Uterus (tissue), 4 donors: ENCODE results near the gene RAD51B. TPM values are rescaled to one million over a fixed set of nuclear protein-coding genes. Genes with fewer than 3 reads are reported as not detected.
A peak's percentile ranks its signal among the peaks of the same experiment; 100 is the strongest.
"Not testable (repeated sequence)": the region's sequence is repeated elsewhere in the genome, so short reads cannot be mapped to it uniquely, and the experiment has no call there.

Experiments
- DNase-seq, 2 donors: peaks; one replicate each; pipeline ENCODE4 v3.0.0-alpha.2; 2019 to 2020
- H3K27ac ChIP-seq, 2 donors: fragments of 200-600 bp; sonication (generic); 1 replicate in 1 of 2; 2 replicates in 1 of 2; pipeline ENCODE4 v1.5.1; 2016 to 2018
- H3K27me3 ChIP-seq, 2 donors: fragments of 200-600 bp; sonication (generic); one replicate each; pipeline ENCODE4 v1.5.1; 2018 to 2019; ENCODE audit warnings: control low read depth in 1 of 2
- H3K36me3 ChIP-seq, 2 donors: fragments of 200-600 bp; sonication (generic); one replicate each; pipeline ENCODE4 v1.5.1; 2019; ENCODE audit warnings: control low read depth in 1 of 2
- H3K4me1 ChIP-seq, 2 donors: fragments of 200-600 bp; sonication (generic); one replicate each; pipeline ENCODE4 v1.5.1; 2018 to 2019; ENCODE audit warnings: control low read depth in 1 of 2
- H3K4me3 ChIP-seq, 2 donors: fragments of 200-600 bp; sonication (generic); 1 replicate in 1 of 2; 2 replicates in 1 of 2; pipeline ENCODE4 v1.5.1; 2018 to 2019; ENCODE audit warnings: mild to moderate bottlenecking in 1 of 2
- H3K9me3 ChIP-seq, 2 donors: fragments of 200-600 bp; sonication (generic); one replicate each; pipeline ENCODE4 v1.5.1; 2019; ENCODE audit warnings: control low read depth in 1 of 2
- POLR2A ChIP-seq, 2 donors: fragments of 450-650 bp; IDR thresholded peaks; one replicate each; pipeline ENCODE4 v1.6.1; 2016; ENCODE audit warnings: antibody characterized with exemption in 2 of 2, mild to moderate bottlenecking in 1 of 2, moderate library complexity in 1 of 2
- intact Hi-C: fragments of 100-400 bp; cut with DNase I; formaldehyde crosslinking; loops from one replicate; pipeline ENCODE4 v1.15.1; 2023; ENCODE audit warnings: low total_unique reads
- total RNA-seq, 4 donors: library from RNA; depleted of rRNA in 3 of 4; stranded (reverse); fragments of >200 nt in 3 of 4; gene quantifications; one replicate each; pipeline versions ENCODE4 v1.1.0 to v1.2.4, GENCODE V29; 2014 to 2023
- TF ChIP-seq, protein P1 (sequence below), 4 experiments: fragments of 200-600 bp in 2 of 4; fragments of 450-650 bp in 2 of 4; sonication (generic) in 2 of 4; IDR thresholded peaks; one replicate each; pipeline ENCODE4 v1.5.1; 2016 to 2019; ENCODE audit warnings: antibody characterized with exemption in 4 of 4, mild to moderate bottlenecking in 2 of 4, moderate library complexity in 1 of 4
- donor health status: DM: yes; HTN: yes; CAD: no.

The RAD51B gene
- total RNA-seq, 4 donors from 2014 or later, result 29.5 to 100.0 (median 70.3) TPM

DNA sequence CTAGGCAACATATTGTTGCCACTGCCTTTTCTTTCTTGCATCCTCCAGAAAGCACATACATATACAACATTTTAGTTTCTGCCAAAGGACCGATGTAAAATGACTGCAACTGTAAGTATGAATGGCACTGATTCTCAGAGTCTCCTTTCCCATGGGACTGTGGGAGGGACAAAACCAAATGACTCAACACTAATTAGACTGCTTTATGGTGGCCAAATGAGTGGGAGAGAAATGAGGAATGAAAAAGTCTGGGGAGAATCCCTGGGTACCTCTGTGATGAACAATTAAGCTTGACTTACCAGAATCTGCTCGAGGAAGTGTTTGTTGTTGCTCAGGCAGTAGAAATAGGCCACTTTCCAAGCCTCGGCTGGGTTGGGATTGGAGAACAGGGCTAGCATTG lies 13.3 kb upstream of the RAD51B start:
- intact Hi-C loops, result no loop called here
- no peak for TF ChIP-seq POLR2A (IDR thresholded peaks at IDR 0.05)
- TF ChIP-seq, protein P1, sequence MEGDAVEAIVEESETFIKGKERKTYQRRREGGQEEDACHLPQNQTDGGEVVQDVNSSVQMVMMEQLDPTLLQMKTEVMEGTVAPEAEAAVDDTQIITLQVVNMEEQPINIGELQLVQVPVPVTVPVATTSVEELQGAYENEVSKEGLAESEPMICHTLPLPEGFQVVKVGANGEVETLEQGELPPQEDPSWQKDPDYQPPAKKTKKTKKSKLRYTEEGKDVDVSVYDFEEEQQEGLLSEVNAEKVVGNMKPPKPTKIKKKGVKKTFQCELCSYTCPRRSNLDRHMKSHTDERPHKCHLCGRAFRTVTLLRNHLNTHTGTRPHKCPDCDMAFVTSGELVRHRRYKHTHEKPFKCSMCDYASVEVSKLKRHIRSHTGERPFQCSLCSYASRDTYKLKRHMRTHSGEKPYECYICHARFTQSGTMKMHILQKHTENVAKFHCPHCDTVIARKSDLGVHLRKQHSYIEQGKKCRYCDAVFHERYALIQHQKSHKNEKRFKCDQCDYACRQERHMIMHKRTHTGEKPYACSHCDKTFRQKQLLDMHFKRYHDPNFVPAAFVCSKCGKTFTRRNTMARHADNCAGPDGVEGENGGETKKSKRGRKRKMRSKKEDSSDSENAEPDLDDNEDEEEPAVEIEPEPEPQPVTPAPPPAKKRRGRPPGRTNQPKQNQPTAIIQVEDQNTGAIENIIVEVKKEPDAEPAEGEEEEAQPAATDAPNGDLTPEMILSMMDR (IDR thresholded peaks at IDR 0.05), result no peak
- no peaks in the 10 kb centered on the region for H3K27me3 ChIP-seq
- no peak for DNase-seq
- H3K4me3 ChIP-seq, result no peak overlapping the region
- H3K36me3 ChIP-seq, result no peaks in the 10 kb centered on the region
- H3K4me1 ChIP-seq, result no peaks in the 10 kb centered on the region
- no peaks in the 10 kb centered on the region for H3K9me3 ChIP-seq
- H3K27ac ChIP-seq, result no peak overlapping the region

DNA sequence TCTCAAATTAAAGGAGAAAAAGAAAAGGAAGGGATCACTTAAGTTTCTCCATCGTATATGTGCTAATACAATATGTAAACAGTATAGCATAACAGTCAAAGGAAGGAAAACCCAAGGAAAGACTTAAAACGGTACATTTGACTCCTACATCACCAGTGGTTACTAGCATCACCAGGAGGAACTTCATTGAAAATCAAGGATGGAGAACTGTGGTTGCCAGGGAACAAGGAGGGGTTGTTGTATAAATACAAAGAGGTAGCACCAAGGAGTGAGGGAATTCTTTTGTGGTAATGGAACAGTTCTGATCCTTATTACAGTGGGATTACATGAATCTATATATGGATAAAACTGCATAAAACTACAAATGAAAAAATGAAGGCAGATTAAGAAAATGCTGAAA lies 4.8 kb upstream of the RAD51B start:
- Histone ChIP-seq H3K4me3 (no peak overlapping the region), H3K9me3 (no peaks in the 10 kb centered on the region), H3K4me1 (peaks cover 0 to 6% of the 10 kb centered on the region in 2 donors), H3K27me3 (no peaks in the 10 kb centered on the region), H3K36me3 (no peaks in the 10 kb centered on the region), H3K27ac (no peak overlapping the region)
- no peak for DNase-seq
- intact Hi-C loops, result no loop called here
- TF ChIP-seq, protein P1 (IDR thresholded peaks at IDR 0.05), result no peak
- TF ChIP-seq POLR2A (IDR thresholded peaks at IDR 0.05), result no peak

GRCh38 chr14:67815573-67816225 lies 3.9 kb upstream of the RAD51B start:
- Histone ChIP-seq H3K36me3 (no peaks in the 10 kb centered on the region), H3K4me1 (peaks cover 0 to 6% of the 10 kb centered on the region in 2 donors), H3K27ac (peak overlapping the region; percentile 85 to 87), H3K9me3 (no peaks in the 10 kb centered on the region), H3K27me3 (no peaks in the 10 kb centered on the region), H3K4me3 (peak overlapping the region; percentile 61 to 90)
- no peak for TF ChIP-seq POLR2A (IDR thresholded peaks at IDR 0.05)
- intact Hi-C loops, result no loop called here
- DNase-seq, result no peak

DNA sequence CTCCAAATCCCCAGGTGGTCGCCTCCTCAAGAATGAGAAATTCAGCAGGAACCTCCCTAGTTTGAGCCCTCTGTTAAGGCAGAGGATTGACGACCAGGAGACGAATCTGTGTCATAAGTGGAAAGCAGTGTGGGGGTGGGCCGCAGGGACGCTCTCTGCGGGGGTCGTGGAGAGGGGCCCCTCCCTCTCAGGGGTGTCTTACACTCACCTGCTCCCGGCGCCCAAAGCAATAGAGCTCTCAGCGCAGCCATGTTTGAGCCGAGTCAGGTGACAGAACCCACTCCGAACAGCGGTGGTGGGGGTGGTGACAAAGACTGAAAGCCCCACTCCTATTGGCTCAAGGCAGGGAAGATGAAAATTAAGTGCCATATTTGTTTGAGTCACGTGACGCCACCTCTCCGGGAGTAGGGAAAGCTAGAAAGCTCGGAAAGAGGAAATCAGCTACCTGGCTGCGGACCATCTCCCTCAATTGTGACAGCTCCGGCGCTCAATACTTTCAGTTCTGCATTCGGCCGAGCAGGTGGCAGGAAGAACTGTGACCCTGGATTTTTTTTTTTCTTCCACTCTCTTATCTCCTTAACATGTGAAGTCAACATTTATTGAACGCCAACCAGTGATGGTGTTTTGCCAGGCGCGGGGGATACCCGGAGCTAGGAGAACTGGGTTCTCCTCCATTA lies 3.1 kb upstream of the RAD51B start, which contains the start of gene ZFYVE26:
ZFYVE26 (minus strand) TSS at position 265 of the 677 bp plus-strand sequence. CDS start 627 bp downstream, outside the sequence.
- Histone ChIP-seq H3K27ac (peak within 1 kb of the TSS; percentile 85 to 87), H3K4me1 (peaks cover 0 to 6% of the 10 kb centered on the region in 2 donors), H3K4me3 (peak within 1 kb of the TSS; percentile 61 to 90), H3K9me3 (no peaks in the 10 kb centered on the region), H3K36me3 (no peaks in the 10 kb centered on the region), H3K27me3 (no peaks in the 10 kb centered on the region)
- DNase-seq, result peak; percentile 88 to 95
- intact Hi-C loops, result no loop called here
- peak; percentile 39 to 42 for TF ChIP-seq POLR2A (IDR thresholded peaks at IDR 0.05)
- TF ChIP-seq, protein P1 (IDR thresholded peaks at IDR 0.05), result no peak

DNA sequence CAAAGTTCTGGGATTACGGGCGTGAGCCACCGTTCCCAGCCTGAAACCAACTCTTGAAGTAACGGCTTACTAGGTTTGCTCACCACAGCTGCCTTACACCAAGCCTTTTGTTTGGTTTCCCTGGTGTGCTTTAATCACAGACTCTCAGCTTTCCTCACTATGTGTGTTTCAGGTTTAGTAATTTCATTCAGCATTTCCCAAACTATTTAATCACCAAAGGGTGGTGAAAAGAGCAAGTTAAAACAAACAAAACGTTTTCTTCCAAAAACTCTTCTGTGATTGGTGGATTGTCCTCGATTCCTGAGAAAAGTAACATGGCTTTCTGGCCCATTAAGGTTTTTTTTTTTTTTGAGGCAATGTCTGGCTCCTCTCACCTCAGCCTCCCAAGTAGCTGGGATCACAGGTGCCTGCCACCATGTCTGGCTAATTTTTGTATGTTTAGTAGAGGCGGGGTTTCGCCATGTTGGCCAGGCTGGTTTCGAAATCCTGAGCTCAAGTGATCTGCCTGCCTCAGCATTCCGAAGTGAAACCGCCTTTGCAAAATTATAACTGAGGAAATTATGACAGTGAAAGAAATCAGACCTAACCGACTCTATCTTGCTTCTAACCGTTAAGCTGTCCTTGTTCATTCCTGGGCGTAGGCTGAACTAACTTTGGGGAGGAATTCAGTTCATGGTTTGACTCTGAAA lies 1.7 kb upstream of the RAD51B start:
- Histone ChIP-seq H3K27ac (no peak overlapping the region), H3K4me1 (peaks cover 0 to 6% of the 10 kb centered on the region in 2 donors), H3K4me3 (no peak overlapping the region), H3K27me3 (no peaks in the 10 kb centered on the region), H3K9me3 (no peaks in the 10 kb centered on the region), H3K36me3 (no peaks in the 10 kb centered on the region)
- intact Hi-C loops, result no loop called here
- TF ChIP-seq POLR2A (IDR thresholded peaks at IDR 0.05), result no peak
- TF ChIP-seq, protein P1 (IDR thresholded peaks at IDR 0.05), result no peak
- no peak for DNase-seq

DNA sequence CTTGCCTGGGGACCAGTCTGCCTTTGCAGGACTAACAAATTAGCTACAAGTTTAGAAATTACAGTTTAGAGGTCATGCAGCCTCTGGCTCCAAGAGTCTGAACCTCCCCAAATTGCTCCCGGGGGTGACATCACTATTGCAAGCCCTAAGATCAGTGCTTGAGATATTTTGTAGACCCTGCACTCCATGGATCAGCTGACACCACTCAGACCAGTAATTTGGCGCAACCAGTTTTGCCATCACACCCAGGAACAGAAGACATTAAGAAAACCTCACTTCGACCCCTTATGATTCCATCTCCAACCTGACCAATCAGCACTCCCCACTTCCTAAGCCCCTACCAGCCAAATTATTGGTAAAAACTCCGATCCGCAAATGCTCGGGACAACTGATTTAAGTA lies 1.1 kb upstream of the RAD51B start:
- H3K9me3 ChIP-seq, H3K27ac ChIP-seq, H3K27me3 ChIP-seq, H3K4me1 ChIP-seq, H3K36me3 ChIP-seq, H3K4me3 ChIP-seq, intact Hi-C loops, DNase-seq: not testable (repeated sequence)
